HG02970 (cell line): ENCODE results near the gene ERVK3-1.

Experiments
- ATAC-seq: cut with Tn5 transposase; IDR thresholded peaks from one replicate; pipeline ENCODE4 v1.9.1; 2021; ENCODE audit warnings: mild to moderate bottlenecking, moderate library complexity, moderate number of reproducible peaks; ENCODE audit not compliant: unreplicated experiment, low FRiP score

The ERVK3-1 gene

GRCh38 chr19:58357481-58358145, 52.4 kb downstream of the ERVK3-1 start:
- no peak for ATAC-seq

- no peak for ATAC-seq
Measured at GRCh38 chr19:58361900-58362271, 56.7 kb downstream of the ERVK3-1 start.

- ATAC-seq, result peak; percentile 82
Measured at GRCh38 chr19:58362272-58362994, 57.3 kb downstream of the ERVK3-1 start, which contains the start of gene ZNF497. Gene ZNF497, minus strand, starts transcription at chr19:58362751. Its CDS starts 5,116 bp downstream, at chr19:58357635.

- ATAC-seq, result no peak
Measured at GRCh38 chr19:58364146-58364545, 59.0 kb downstream of the ERVK3-1 start.
